SK-N-SH (cell line): ENCODE measurements around the gene VASH2. TPM values are rescaled to one million over a fixed set of nuclear protein-coding genes. Genes with fewer than 3 reads are reported as not detected.

Source experiments
- CTCF ChIA-PET: fragments of 300-600, 350-600 bp; formaldehyde crosslinking; extraction: SDS; loops from one replicate; lab custom pipeline; 2021; lab: Yijun Ruan, JAX
- POLR2A ChIA-PET: fragments of 350-600 bp; sonication (Branson Sonifier 250); formaldehyde crosslinking; extraction: SDS; loops from one replicate; lab custom pipeline; 2020; ENCODE audit warnings: antibody characterized with exemption, inconsistent platforms; lab: Yijun Ruan, JAX
- DNase-seq: peaks from one replicate; pipeline ENCODE4 v3.0.0; 2012
- H2AFZ ChIP-seq: fragments of 200-600 bp; sonication (generic); 2 replicates; pipeline ENCODE4 v1.8.1; 2016; ENCODE audit warnings: antibody characterized with exemption, mild to moderate bottlenecking, low read depth
- H3F3A ChIP-seq: fragments of 200-600 bp; sonication (generic); replicated peaks from 2 replicates; pipeline ENCODE3; 2016; ENCODE audit warnings: antibody characterized with exemption, mild to moderate bottlenecking; ENCODE audit not compliant: insufficient read depth
- H3K27ac ChIP-seq, 2 experiments: fragments of 200-500 bp in 1 of 2; fragments of 200-600 bp in 1 of 2; sonication (Bioruptor generic) in 1 of 2; sonication (generic), shearing (Covaris generic) in 1 of 2; 2 replicates each; pipeline versions ENCODE4 v1.5.1 to v1.6.1; 2014 to 2016; ENCODE audit warnings: low read depth in 2 of 2, inconsistent platforms in 1 of 2, low read length in 1 of 2, mild to moderate bottlenecking in 1 of 2, mixed read lengths in 1 of 2
- H3K27me3 ChIP-seq: fragments of 200-600 bp; sonication (generic), shearing (Covaris generic); 2 replicates; pipeline ENCODE4 v1.6.1; 2016; ENCODE audit warnings: mixed run types; ENCODE audit not compliant: insufficient read depth
- H3K36me3 ChIP-seq, 2 experiments: fragments of 200-500 bp in 1 of 2; fragments of 200-600 bp in 1 of 2; sonication (Bioruptor generic) in 1 of 2; sonication (generic) in 1 of 2; replicated peaks in 1 of 2; 2 replicates each; pipeline versions ENCODE3 to v1.5.1; 2014 to 2016; ENCODE audit warnings: low read length in 1 of 2, mild to moderate bottlenecking in 1 of 2; ENCODE audit not compliant: insufficient read depth in 2 of 2, control insufficient read depth in 1 of 2
- H3K4me1 ChIP-seq, 2 experiments: fragments of 200-500 bp in 1 of 2; fragments of 200-600 bp in 1 of 2; sonication (Bioruptor generic) in 1 of 2; sonication (generic), shearing (Covaris generic) in 1 of 2; 2 replicates each; pipeline versions ENCODE4 v1.5.1 to v1.6.1; 2014 to 2016; ENCODE audit warnings: low read depth in 1 of 2, low read length in 1 of 2, mixed run types in 1 of 2; ENCODE audit not compliant: insufficient read depth in 2 of 2, control insufficient read depth in 1 of 2
- H3K4me2 ChIP-seq: fragments of 200-600 bp; sonication (generic), shearing (Covaris generic); 2 replicates; pipeline ENCODE4 v1.6.1; 2017; ENCODE audit warnings: mixed run types
- H3K4me3 ChIP-seq, 2 experiments: fragments of 200-500 bp in 1 of 2; fragments of 200-600 bp in 1 of 2; sonication (Bioruptor generic) in 1 of 2; sonication (generic), shearing (Covaris generic) in 1 of 2; 2 replicates each; pipeline versions ENCODE4 v1.5.1 to v1.8.1; 2014 to 2016; ENCODE audit warnings: low read depth in 2 of 2, inconsistent platforms in 1 of 2, low read length in 1 of 2, mild to moderate bottlenecking in 1 of 2, mixed read lengths in 1 of 2, moderate library complexity in 1 of 2
- H3K79me2 ChIP-seq: fragments of 200-600 bp; sonication (generic); 2 replicates; pipeline ENCODE4 v1.8.1; 2017; ENCODE audit warnings: mild to moderate bottlenecking; ENCODE audit not compliant: insufficient read depth
- H3K9ac ChIP-seq: fragments of 200-600 bp; sonication (generic); 2 replicates; pipeline ENCODE4 v1.6.1; 2017; ENCODE audit warnings: mixed run types
- H3K9me2 ChIP-seq: fragments of 200-600 bp; sonication (generic); 2 replicates; pipeline ENCODE4 v1.6.1; 2017; ENCODE audit warnings: mixed run types
- H3K9me3 ChIP-seq: fragments of 200-600 bp; sonication (generic); 2 replicates; pipeline ENCODE4 v1.6.1; 2017; ENCODE audit warnings: mixed run types, mild to moderate bottlenecking, moderate library complexity
- H4K20me1 ChIP-seq: fragments of 200-600 bp; sonication (generic); 2 replicates; pipeline ENCODE4 v1.6.1; 2017; ENCODE audit warnings: mild to moderate bottlenecking, mixed run types; ENCODE audit not compliant: insufficient read depth
- EP300 ChIP-seq, 2 experiments: IDR thresholded peaks; 2 replicates each; pipeline versions ENCODE4 v1.4.0 to v1.6.1; 2012; ENCODE audit warnings: borderline replicate concordance in 1 of 2, low read depth in 1 of 2, low read length in 1 of 2
- FOSL2 ChIP-seq: IDR thresholded peaks from 2 replicates; pipeline ENCODE4 v1.4.0; 2012; ENCODE audit warnings: low read depth, mild to moderate bottlenecking, moderate library complexity, borderline replicate concordance
- FOXJ3 ChIP-seq: sonication (generic); formaldehyde crosslinking; IDR thresholded peaks from 2 replicates; pipeline ENCODE4 v1.5.1; 2020; ENCODE audit warnings: mild to moderate bottlenecking, missing genetic modification reagents
- FOXM1 ChIP-seq: IDR thresholded peaks from 2 replicates; pipeline ENCODE4 v1.4.0; 2012; ENCODE audit warnings: low read depth, mild to moderate bottlenecking
- GATA2 ChIP-seq: sonication (generic); formaldehyde crosslinking; IDR thresholded peaks from 2 replicates; pipeline ENCODE4 v1.5.0; 2020; ENCODE audit warnings: mild to moderate bottlenecking, missing genetic modification reagents
- MAX ChIP-seq: IDR thresholded peaks from 2 replicates; pipeline ENCODE4 v1.4.0; 2012; ENCODE audit warnings: low read depth
- NFIC ChIP-seq: IDR thresholded peaks from 2 replicates; pipeline ENCODE4 v1.4.0; 2012; ENCODE audit warnings: borderline replicate concordance
- NRF1 ChIP-seq: IDR thresholded peaks from 2 replicates; pipeline ENCODE4 v1.6.1; 2012; ENCODE audit warnings: low read depth, mild to moderate bottlenecking, low read length
- RAD21 ChIP-seq: IDR thresholded peaks from 2 replicates; pipeline ENCODE4 v1.6.1; 2012; ENCODE audit warnings: mild to moderate bottlenecking, low read length
- RCOR1 ChIP-seq: fragments of 150-350 bp; IDR thresholded peaks from 2 replicates; pipeline ENCODE4 v1.6.1; 2017; ENCODE audit warnings: antibody characterized with exemption, low read length
- REST ChIP-seq: IDR thresholded peaks from 2 replicates; pipeline ENCODE4 v1.6.1; 2012; ENCODE audit warnings: mild to moderate bottlenecking, low read depth, low read length, moderate library complexity
- RFX5 ChIP-seq: IDR thresholded peaks from 2 replicates; pipeline ENCODE4 v1.6.1; 2012; ENCODE audit warnings: mild to moderate bottlenecking, improper control_type of control experiment, low read length
- SIN3A ChIP-seq: IDR thresholded peaks from 2 replicates; pipeline ENCODE4 v1.6.1; 2012; ENCODE audit warnings: low read depth, mild to moderate bottlenecking, low read length, moderate library complexity, borderline replicate concordance
- SMC3 ChIP-seq: IDR thresholded peaks from 2 replicates; pipeline ENCODE4 v1.6.1; 2012; ENCODE audit warnings: low read depth, low read length, improper control_type of control experiment
- TAF1 ChIP-seq: IDR thresholded peaks from 2 replicates; pipeline ENCODE4 v1.6.1; 2012; ENCODE audit warnings: low read depth, mild to moderate bottlenecking, low read length, moderate library complexity, borderline replicate concordance
- TEAD4 ChIP-seq: IDR thresholded peaks from 2 replicates; pipeline ENCODE4 v1.4.0; 2012; ENCODE audit warnings: mild to moderate bottlenecking, borderline replicate concordance; ENCODE audit not compliant: insufficient read depth
- YY1 ChIP-seq: IDR thresholded peaks from 2 replicates; pipeline ENCODE4 v1.4.0; 2012; ENCODE audit warnings: low read depth, mild to moderate bottlenecking
- WGBS: methylation state at CpG from one replicate; pipeline ENCODE4 v1.1.6; 2017; ENCODE audit warnings: low lambda C conversion rate; 5-methylcytosine and 5-hydroxymethylcytosine counted together
- polyA plus RNA-seq, 3 experiments: library from polyadenylated mRNA; depleted of rRNA; stranded (reverse); fragments of >200 nt; gene quantifications; 2 replicates each; pipeline ENCODE4 v1.2.3, GENCODE V29; 2012
- TF ChIP-seq, protein P1 (sequence below): fragments of 150-350 bp; IDR thresholded peaks from 2 replicates; pipeline ENCODE4 v1.6.1; 2017; ENCODE audit warnings: antibody characterized with exemption, low read length, low read depth, borderline replicate concordance
- TF ChIP-seq, protein P2 (sequence below): IDR thresholded peaks from 2 replicates; pipeline ENCODE4; 2012

VASH2 gene
- polyA plus RNA-seq, 1 of the 3 experiments (the other 2 are of a cell fraction) = 0.41 TPM

DNA sequence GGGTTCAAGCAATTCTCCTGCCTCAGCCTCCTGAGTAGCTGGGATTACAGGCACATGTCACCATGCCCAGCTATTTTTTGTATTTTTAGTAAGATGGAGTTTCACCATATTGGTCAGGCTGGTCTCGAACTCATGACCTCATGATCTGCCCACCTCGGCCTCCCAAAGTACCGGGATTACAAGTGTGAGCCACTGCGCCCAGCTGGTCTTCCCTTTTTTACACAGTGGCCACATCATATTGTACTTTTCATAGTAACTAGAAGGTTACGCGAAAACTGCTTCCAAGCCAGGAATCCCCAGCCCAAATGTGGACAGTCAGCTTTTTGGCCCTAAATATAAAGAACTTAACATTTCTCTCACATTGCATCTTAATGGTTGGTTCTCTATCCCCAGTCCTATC is 4.2 kb downstream of the VASH2 start (continued):
- no peak for TF ChIP-seq YY1

DNA sequence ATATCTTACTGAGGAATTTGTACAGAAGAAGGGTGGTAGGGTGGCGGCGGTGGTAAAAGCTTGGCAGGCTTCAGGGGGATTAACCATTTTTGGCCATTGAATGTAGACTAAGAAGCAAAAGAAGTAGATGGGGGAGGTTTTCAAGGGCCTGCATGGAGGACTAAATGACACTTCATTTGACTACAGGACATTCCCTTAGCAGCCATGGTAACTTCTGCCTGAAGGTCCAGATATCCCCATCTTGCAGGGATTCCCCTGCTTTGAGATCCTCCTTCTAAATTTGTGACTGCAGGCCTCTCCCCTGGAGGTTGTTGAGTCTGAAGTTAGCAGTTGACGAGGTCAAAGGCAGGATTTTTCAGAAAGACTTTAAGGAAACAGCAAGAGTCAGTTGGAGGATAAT is 4.8 kb downstream of the VASH2 start:
- no peaks in the 10 kb centered on the region for H3K27me3 ChIP-seq
- no peak for DNase-seq
- H3K4me3 ChIP-seq = no peak overlapping the region
- H3K79me2 ChIP-seq = no peaks in the 10 kb centered on the region
- no peak overlapping the region for H2AFZ ChIP-seq
- TF ChIP-seq FOXJ3 (CRISPR knock-in tag) (no peak), YY1 (no peak), MAX (no peak), FOXM1 (no peak)
- H3K36me3 ChIP-seq = no peaks in the 10 kb centered on the region
- no peak overlapping the region for H3K9ac ChIP-seq
- H3K27ac ChIP-seq = no peak overlapping the region
- no peaks in the 10 kb centered on the region for H4K20me1 ChIP-seq
- 79% methylated on average over 3 of the region's 3 CpGs for WGBS
- POLR2A ChIA-PET = no interaction called here
- CTCF ChIA-PET = interaction anchor here (2.0 kb wide), 1 partner anchor 13 kb away, joined by 7 read pairs; no protein-coding TSS in a partner anchor
- H3K9me3 ChIP-seq = no peaks in the 10 kb centered on the region
- H3F3A ChIP-seq = no peaks in the 10 kb centered on the region
- H3K9me2 ChIP-seq = no peaks in the 10 kb centered on the region
- no peak overlapping the region for H3K4me2 ChIP-seq
- H3K4me1 ChIP-seq = peaks cover 0 to 11% of the 10 kb centered on the region in 2 experiments; a peak in 1 of 4 replicates

DNA sequence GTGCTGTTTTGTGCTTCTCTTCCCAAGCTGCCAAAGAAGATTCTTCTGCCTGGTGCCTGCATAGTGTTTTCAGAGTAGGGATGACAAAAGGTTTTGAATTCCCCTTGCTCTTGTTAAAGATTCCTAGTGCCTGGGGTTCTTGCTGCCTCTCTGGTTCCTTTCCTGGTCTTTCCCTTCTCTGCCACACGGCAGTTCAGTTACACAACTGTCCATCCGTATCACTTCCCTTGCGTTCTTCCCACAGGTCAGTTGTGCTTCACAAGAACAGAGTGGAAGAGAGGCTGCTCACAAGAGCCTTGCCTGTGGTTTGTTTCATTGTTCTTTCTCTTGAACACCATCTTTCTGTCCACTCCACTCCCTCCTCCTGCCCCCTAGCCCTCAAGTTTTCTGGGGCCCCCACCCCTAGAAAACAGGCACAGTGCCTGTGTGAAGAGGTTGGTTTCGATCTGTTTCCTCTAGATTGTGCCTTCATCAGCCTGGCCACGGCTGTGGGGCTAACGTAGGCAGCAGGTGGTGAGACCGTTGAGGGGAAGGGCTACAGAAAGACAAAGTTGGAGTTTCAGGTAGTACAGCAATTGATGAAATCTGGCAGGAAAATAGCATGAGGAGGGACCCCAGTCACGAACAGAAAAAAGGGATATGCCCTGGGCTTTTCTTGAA is 5.8 kb downstream of the VASH2 start:
- Histone ChIP-seq H2AFZ (no peak overlapping the region), H3K79me2 (no peaks in the 10 kb centered on the region), H3K4me2 (no peak overlapping the region), H3K4me1 (peaks cover 0 to 7% of the 10 kb centered on the region in 2 experiments; a peak in 1 of 4 replicates), H3F3A (no peaks in the 10 kb centered on the region), H3K9ac (no peak overlapping the region), H3K9me2 (no peaks in the 10 kb centered on the region), H3K27me3 (no peaks in the 10 kb centered on the region), H3K4me3 (no peak overlapping the region), H3K27ac (no peak overlapping the region), H3K9me3 (no peaks in the 10 kb centered on the region), H4K20me1 (no peaks in the 10 kb centered on the region), H3K36me3 (no peaks in the 10 kb centered on the region)
- no peak for DNase-seq
- ChIA-PET POLR2A (no interaction called here), CTCF (interaction anchor here (2.0 kb wide), 1 partner anchor 12 kb away, joined by 7 read pairs; no protein-coding TSS in a partner anchor)
- 83% methylated on average over 8 of the region's 8 CpGs for WGBS
- TF ChIP-seq RFX5 (no peak), SIN3A (no peak), NFIC (no peak), NRF1 (no peak), FOXJ3 (CRISPR knock-in tag) (no peak), MAX (no peak), FOSL2 (no peak), SMC3 (no peak), RAD21 (no peak), RCOR1 (no peak), EP300 (IDR thresholded peaks at IDR 0.05; ENCODE audit: borderline replicate concordance in 1 of 2, low read depth in 1 of 2, low read length in 1 of 2) (no peak), GATA2 (CRISPR knock-in tag) (no peak), TEAD4 (no peak), TAF1 (no peak), REST (no peak)
- TF ChIP-seq, protein P1, sequence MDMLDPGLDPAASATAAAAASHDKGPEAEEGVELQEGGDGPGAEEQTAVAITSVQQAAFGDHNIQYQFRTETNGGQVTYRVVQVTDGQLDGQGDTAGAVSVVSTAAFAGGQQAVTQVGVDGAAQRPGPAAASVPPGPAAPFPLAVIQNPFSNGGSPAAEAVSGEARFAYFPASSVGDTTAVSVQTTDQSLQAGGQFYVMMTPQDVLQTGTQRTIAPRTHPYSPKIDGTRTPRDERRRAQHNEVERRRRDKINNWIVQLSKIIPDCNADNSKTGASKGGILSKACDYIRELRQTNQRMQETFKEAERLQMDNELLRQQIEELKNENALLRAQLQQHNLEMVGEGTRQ = no peak
- TF ChIP-seq, protein P2, sequence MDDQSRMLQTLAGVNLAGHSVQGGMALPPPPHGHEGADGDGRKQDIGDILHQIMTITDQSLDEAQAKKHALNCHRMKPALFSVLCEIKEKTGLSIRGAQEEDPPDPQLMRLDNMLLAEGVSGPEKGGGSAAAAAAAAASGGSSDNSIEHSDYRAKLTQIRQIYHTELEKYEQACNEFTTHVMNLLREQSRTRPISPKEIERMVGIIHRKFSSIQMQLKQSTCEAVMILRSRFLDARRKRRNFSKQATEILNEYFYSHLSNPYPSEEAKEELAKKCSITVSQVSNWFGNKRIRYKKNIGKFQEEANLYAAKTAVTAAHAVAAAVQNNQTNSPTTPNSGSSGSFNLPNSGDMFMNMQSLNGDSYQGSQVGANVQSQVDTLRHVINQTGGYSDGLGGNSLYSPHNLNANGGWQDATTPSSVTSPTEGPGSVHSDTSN = no peak
